Activated CD4-positive, alpha-beta T cell treated with anti-CD3 and anti-CD28 coated beads, Interleukin-2, amount 50 U/mL, for 24 hours (primary cell): ENCODE results near the gene CMTM8.
A peak's percentile ranks its signal among the peaks of the same experiment; 100 is the strongest.
"Not testable (repeated sequence)": the region's sequence is repeated elsewhere in the genome, so short reads cannot be mapped to it uniquely, and the experiment has no call there.

ENCODE experiments used
- DNase-seq, 2 donors: peaks; one replicate each; pipeline ENCODE4 v3.0.0-alpha.2; 2020; ENCODE audit warnings: low read depth in 1 of 2, low spot score in 1 of 2

CMTM8 gene

GRCh38 chr3:32228743-32229142, 9.7 kb upstream of the CMTM8 start:
- DNase-seq = not testable (repeated sequence)

GRCh38 chr3:32229565-32229964, 8.9 kb upstream of the CMTM8 start:
- DNase-seq = no peak

- no peak for DNase-seq
Measured at GRCh38 chr3:32236377-32236776, 2.1 kb upstream of the CMTM8 start.

- DNase-seq = peak in 1 of 2 donors; percentile 4
Measured at GRCh38 chr3:32237670-32238452, 619 bp upstream of the CMTM8 start.

GRCh38 chr3:32239307-32240158, 1.1 kb downstream of the CMTM8 start:
- no peak for DNase-seq

- peak in 1 of 2 donors; percentile 34 for DNase-seq
Measured at GRCh38 chr3:32240159-32240545, 1.7 kb downstream of the CMTM8 start.

- DNase-seq = no peak
Measured at GRCh38 chr3:32241100-32241499, 2.6 kb downstream of the CMTM8 start.

- DNase-seq = no peak
Measured at GRCh38 chr3:32243519-32243918, 5.0 kb downstream of the CMTM8 start.

GRCh38 chr3:32245200-32245599, 6.7 kb downstream of the CMTM8 start:
- DNase-seq = no peak

GRCh38 chr3:32246079-32246675, 7.7 kb downstream of the CMTM8 start:
- no peak for DNase-seq

- no peak for DNase-seq
Measured at GRCh38 chr3:32249184-32249782, 10.8 kb downstream of the CMTM8 start.

GRCh38 chr3:32254268-32254667, 15.8 kb downstream of the CMTM8 start:
- DNase-seq = no peak

- DNase-seq = no peak
Measured at GRCh38 chr3:32255345-32255744, 16.9 kb downstream of the CMTM8 start.

- no peak for DNase-seq
Measured at GRCh38 chr3:32256206-32256605, 17.7 kb downstream of the CMTM8 start.

- no peak for DNase-seq
Measured at GRCh38 chr3:32257042-32257441, 18.6 kb downstream of the CMTM8 start.

GRCh38 chr3:32257641-32258438, 19.4 kb downstream of the CMTM8 start:
- DNase-seq = no peak

GRCh38 chr3:32258869-32259268, 20.4 kb downstream of the CMTM8 start:
- no peak for DNase-seq

GRCh38 chr3:32261545-32261944, 23.1 kb downstream of the CMTM8 start:
- no peak for DNase-seq

- DNase-seq = no peak
Measured at GRCh38 chr3:32262201-32262600, 23.7 kb downstream of the CMTM8 start.

GRCh38 chr3:32274306-32274705, 35.8 kb downstream of the CMTM8 start:
- no peak for DNase-seq

- DNase-seq = no peak
Measured at GRCh38 chr3:32275506-32275905, 37.0 kb downstream of the CMTM8 start.
